ENCODE data around the gene ACTC1.

ACTC1 gene

DNA sequence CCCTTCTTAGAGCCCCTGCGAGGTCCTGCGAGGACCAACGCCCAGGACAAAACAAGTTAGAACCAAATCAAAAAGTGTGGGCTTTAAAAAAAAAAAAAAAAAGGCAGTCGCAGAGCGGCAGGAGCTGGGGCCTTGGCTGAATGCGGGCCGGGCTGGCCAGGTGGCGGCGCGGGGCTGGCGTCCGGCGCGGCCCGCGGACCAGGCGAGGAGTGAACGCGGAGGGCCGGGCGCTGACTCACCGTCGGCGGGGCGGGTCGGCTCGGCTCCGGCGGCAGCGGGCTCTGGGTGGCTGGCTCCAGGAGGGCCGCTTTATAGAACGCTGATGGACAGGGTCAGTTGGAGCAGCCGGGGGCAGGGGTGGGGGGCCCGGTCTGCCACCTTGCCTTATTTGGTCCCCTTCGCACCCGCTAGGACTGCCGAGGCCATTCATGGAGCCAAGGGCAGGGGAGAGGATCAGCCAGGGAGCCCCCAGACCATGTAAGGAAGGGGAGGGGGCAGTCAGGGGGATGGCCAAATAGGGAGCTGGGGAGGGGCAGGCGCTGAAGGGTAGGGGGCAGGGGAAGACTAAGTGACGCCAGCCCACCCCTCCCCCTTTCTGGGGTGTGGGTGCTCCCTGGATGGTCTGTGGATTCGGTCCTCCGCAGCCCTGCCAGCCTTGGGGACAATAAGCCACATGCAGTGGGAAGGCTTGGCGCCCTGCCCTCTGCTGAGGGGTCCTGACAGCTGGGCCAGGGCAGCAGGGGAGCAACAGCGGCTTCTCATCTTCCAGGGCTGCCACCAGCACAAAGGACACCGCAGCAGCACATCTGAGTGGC, at the start of gene ACTC1:
ACTC1 (minus strand) TSS at position 283 of the 815 bp plus-strand sequence. CDS start 741 bp downstream, outside the sequence.
- no peak within 1 kb of the TSS for H3K4me3 ChIP-seq (ENCODE audit: low read depth, low read length)
- TF ChIP-seq, protein P1, sequence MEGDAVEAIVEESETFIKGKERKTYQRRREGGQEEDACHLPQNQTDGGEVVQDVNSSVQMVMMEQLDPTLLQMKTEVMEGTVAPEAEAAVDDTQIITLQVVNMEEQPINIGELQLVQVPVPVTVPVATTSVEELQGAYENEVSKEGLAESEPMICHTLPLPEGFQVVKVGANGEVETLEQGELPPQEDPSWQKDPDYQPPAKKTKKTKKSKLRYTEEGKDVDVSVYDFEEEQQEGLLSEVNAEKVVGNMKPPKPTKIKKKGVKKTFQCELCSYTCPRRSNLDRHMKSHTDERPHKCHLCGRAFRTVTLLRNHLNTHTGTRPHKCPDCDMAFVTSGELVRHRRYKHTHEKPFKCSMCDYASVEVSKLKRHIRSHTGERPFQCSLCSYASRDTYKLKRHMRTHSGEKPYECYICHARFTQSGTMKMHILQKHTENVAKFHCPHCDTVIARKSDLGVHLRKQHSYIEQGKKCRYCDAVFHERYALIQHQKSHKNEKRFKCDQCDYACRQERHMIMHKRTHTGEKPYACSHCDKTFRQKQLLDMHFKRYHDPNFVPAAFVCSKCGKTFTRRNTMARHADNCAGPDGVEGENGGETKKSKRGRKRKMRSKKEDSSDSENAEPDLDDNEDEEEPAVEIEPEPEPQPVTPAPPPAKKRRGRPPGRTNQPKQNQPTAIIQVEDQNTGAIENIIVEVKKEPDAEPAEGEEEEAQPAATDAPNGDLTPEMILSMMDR (IDR thresholded peaks at IDR 0.05; ENCODE audit: borderline replicate concordance, insufficient read depth, low read depth, low read length): no peak

GRCh38 chr15:34841262-34841725, 45.9 kb upstream of the ACTC1 start:
- TF ChIP-seq, protein P1 (IDR thresholded peaks at IDR 0.05; ENCODE audit: borderline replicate concordance, insufficient read depth, low read depth, low read length): no peak
- H3K4me3 ChIP-seq (ENCODE audit: low read depth, low read length): no peak overlapping the region

GRCh38 chr15:34838282-34838681, 42.9 kb upstream of the ACTC1 start:
- H3K4me3 ChIP-seq (ENCODE audit: low read depth, low read length): no peak overlapping the region
- TF ChIP-seq, protein P1 (IDR thresholded peaks at IDR 0.05; ENCODE audit: borderline replicate concordance, insufficient read depth, low read depth, low read length): no peak

GRCh38 chr15:34837246-34838016, 42.1 kb upstream of the ACTC1 start:
- TF ChIP-seq, protein P1 (IDR thresholded peaks at IDR 0.05; ENCODE audit: borderline replicate concordance, insufficient read depth, low read depth, low read length): no peak

DNA sequence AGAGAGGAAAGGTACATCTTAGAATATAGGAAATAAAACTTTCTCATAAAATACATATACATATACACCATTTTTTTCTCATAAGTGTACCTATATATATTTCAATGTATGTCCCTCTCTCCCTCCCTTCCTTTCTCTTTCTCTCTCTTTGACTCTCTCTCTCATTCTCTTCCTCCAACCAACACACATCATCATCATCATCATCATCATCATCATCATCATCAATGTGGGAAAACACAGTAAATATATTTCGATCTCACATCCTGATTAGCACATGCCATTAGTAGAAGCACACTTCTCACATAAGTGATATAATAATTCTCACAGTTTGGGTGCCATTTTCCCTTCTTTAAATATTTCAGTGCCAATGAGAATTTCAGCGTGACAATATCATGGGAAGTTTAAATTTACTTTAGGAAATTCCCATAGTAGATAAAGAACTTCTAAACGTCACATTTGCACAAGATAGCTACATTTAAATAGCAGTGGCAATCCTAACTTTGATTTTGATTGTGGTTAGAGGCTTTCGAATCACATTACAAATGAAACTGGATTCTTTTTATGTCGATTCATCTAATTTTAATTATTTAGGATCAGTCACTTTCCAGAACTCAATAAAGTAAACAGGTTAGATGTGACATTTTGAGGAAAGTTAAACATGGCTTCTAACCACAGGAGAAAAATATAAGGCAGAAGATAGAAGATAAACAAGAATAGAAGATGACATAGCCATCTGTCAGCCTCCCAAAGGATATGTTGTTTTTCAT, 33.0 kb upstream of the ACTC1 start:
- TF ChIP-seq, protein P1 (IDR thresholded peaks at IDR 0.05; ENCODE audit: borderline replicate concordance, insufficient read depth, low read depth, low read length): no peak
- no peak overlapping the region for H3K4me3 ChIP-seq (ENCODE audit: low read depth, low read length)

More at GRCh38 chr15:34837246-34838016, 42.1 kb upstream of the ACTC1 start:
- no peak overlapping the region for H3K4me3 ChIP-seq (ENCODE audit: low read depth, low read length)

- no peak overlapping the region for H3K4me3 ChIP-seq (ENCODE audit: low read depth, low read length)
- TF ChIP-seq, protein P1 (IDR thresholded peaks at IDR 0.05; ENCODE audit: borderline replicate concordance, insufficient read depth, low read depth, low read length): no peak
These were observed 26.5 kb upstream of the ACTC1 start for GRCh38 chr15:34821831-34822230.
